Measurements from ENCODE around the gene LUC7L.
"Not testable (repeated sequence)": the region's sequence is repeated elsewhere in the genome, so short reads cannot be mapped to it uniquely, and the experiment has no call there.

LUC7L gene

DNA sequence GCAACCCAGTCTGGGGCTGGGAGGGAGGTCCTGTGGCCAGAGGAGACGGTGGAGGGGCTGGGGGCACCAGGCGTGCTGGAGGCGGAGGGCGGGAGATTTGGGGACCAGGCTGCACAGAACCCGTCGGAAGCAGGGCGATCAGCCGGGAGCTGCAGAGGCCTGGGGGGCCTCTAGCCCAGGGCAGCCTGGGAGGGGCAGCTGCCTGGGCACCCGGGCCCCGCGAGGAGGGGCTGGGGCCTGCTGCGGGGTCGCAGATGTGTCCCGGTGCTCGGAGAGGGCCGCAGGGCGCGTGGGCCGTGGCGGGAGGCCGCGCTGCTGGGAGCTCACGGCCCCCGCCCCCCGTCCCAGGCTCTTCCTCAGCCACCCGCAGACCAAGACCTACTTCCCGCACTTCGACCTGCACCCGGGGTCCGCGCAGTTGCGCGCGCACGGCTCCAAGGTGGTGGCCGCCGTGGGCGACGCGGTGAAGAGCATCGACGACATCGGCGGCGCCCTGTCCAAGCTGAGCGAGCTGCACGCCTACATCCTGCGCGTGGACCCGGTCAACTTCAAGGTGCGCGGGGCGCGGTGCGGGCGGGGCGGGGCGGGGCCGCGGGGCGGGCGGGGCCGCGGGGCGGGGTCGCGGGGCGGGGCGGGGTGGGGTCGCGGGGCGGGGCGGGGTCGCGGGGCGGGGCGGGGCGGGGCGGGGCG is 65.0 kb downstream of the LUC7L start:
- DNase-seq, result not testable (repeated sequence)

- not testable (repeated sequence) for DNase-seq
These were observed 65.6 kb downstream of the LUC7L start for GRCh38 chr16:163696-164095.

DNA sequence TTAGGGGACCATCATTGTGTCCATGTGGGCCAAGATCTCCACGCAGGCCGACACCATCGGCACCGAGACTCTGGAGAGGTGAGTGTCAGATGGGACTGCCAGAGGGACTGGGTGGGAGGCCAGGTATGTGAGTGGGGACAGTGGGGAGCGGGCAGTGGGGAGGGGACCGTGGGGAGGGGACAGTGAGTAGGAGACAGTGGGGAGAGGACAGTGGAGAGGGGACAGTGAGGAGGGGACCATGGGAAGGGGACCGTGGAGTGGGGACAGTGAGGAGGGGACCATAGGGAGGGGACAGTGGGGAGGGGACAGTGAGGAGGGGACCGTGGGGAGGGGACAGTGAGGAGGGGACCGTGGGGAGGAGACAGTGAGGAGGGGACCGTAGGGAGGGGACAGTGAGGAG is 66.1 kb downstream of the LUC7L start:
- DNase-seq, result not testable (repeated sequence)

GRCh38 chr16:162271-162991 is 66.8 kb downstream of the LUC7L start:
- no peak for DNase-seq

- no peak for DNase-seq
These were observed 68.5 kb downstream of the LUC7L start for GRCh38 chr16:160691-161190.

GRCh38 chr16:160242-160641 is 69.0 kb downstream of the LUC7L start:
- not testable (repeated sequence) for DNase-seq

DNA sequence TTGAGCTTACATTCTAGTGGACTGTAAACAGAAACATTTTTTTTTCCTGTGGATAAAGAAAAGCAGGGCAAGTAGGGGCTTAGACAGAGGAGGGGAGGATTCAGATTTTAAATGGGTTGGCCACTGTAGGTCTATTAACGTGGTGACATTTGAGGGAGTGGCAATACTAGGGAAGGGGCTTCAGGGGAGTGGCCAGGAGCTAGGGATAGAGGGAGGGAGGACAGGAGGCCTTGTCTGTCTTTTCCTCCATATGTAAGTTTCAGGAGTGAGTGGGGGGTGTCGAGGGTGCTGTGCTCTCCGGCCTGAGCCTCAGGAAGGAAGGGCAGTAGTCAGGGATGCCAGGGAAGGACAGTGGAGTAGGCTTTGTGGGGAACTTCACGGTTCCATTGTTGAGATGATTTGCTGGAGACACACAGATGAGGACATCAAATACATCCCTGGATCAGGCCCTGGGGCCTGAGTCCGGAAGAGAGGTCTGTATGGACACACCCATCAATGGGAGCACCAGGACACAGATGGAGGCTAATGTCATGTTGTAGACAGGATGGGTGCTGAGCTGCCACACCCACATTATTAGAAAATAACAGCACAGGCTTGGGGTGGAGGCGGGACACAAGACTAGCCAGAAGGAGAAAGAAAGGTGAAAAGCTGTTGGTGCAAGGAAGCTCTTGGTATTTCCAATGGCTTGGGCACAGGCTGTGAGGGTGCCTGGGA is 70.0 kb downstream of the LUC7L start:
- DNase-seq, result no peak

DNA sequence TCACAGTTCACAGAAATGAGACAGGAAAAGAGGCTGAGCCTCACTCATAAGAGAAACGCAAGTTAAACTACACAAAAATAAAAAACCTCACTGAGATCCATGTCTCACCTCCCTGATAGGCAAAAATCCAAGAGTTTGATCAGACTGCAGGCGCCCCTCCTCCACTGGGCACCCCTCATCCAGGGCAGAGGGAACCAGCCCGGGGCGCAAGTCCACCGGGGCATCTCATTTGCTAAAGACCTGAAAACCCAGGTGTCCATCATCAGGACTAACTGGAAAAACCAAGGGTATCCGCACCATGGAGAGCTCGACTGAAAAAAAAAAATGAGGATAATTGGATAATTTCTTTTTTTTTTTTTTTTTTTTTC is 74.2 kb downstream of the LUC7L start:
- no peak for DNase-seq

DNA sequence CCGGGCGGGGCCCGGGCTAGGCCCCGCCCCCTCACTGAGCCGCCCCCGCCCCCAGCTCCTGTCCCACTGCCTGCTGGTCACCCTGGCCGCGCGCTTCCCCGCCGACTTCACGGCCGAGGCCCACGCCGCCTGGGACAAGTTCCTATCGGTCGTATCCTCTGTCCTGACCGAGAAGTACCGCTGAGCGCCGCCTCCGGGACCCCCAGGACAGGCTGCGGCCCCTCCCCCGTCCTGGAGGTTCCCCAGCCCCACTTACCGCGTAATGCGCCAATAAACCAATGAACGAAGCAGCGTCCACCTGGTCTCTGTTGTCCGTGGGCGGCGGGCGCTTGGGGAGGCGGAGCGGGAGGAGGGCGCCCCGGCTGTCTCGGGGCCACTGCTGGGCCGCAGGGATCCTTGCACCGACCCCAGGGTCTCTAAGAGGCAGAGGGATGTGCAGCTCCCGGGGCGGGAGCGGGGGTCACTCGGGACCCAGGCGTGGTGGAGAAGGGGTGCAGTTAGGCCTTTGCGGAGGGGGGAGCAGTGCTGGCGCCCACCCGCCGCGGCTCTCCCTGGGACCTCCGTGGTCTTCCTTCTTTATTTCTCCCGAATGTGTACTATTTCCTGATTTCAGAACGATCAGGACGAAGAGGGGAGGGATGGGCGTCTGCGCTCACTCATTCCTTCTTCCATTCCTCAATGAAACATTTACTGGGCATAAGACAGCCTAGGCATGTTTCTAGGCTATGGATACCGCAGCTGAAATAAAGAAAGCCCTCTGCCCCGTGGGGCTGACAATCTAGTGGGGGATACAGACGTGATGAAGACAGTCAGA is 74.8 kb downstream of the LUC7L start:
- no peak for DNase-seq

GRCh38 chr16:153550-154216 is 75.6 kb downstream of the LUC7L start:
- not testable (repeated sequence) for DNase-seq

GRCh38 chr16:153129-153521 is 76.1 kb downstream of the LUC7L start:
- DNase-seq, result not testable (repeated sequence)

DNA sequence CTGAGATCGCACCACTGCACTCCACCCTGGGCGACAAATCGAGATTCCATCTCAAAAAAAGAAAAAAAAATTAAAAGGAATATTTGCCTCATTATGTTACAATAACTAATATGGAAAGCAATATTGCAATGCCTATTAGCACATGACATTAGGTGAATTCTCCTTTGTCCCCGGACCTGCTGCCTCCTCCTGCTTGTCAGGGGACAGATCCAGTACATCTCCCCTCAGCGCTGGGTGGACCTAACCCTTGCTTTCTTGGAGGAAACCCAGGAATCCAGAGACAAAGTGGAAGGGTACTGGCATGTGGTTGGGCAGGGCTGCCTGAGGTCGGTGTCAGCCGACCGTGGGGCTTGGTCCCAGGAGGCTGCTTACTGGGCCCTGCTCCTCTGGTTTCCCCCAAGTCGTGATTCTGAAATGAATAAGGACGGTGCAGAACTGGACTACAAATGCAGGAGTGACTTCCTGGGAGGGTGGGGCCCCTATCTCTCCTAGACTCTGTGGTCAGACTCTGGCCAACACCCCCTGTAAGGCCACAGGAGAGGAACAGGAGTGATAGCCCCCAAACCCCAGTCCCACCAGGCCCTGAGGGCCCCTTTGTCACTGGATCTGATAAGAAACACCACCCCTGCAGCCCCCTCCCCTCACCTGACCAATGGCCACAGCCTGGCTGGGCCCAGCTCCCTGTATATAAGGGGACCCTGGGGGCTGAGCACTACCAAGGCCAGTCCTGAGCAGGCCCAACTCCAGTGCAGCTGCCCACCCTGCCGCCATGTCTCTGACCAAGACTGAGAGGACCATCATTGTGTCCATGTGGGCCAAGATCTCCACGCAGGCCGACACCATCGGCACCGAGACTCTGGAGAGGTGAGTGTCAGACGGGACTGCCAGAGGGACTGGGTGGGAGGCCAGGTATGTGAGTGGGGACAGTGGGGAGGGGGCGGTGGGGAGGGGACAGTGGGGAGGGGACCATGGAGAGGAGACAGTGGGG is 76.8 kb downstream of the LUC7L start, which contains the start of gene HBZ:
TSS of gene HBZ (plus strand) at position 504 of the 988 bp plus-strand sequence. CDS start at position 770, 266 bp downstream.
- no peak for DNase-seq

- DNase-seq, result no peak
These were observed 80.1 kb downstream of the LUC7L start for GRCh38 chr16:149024-149660.

GRCh38 chr16:146646-147045 is 82.6 kb downstream of the LUC7L start:
- no peak for DNase-seq

DNA sequence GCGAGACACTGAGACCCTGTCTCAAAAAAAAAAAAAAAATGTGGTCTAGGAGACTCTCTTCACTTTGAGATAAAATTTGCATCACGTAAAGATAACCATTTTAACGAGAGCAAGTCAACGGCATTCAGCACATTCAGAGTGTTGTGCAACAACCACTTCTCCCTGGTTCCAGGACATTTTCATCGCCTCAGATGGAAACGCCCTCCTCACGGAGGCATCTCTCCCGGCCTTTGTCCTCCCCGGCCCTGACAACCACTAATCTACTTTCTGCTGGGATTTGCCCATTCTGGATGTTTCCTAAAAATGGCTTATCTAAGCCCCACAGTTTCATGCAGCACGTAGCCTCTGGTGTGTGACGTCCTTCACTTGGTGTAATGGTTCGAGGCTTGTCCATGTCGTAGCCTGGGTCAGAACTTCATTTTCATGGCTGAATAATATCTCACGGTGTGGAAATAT is 84.4 kb downstream of the LUC7L start:
- no peak for DNase-seq

- no peak for DNase-seq
These were observed 85.8 kb downstream of the LUC7L start for GRCh38 chr16:143456-143855.

GRCh38 chr16:143047-143446 is 86.2 kb downstream of the LUC7L start:
- no peak for DNase-seq

- DNase-seq, result peak; percentile 2
These were observed 86.8 kb downstream of the LUC7L start for GRCh38 chr16:142405-142967.

GRCh38 chr16:140175-140857 is 88.9 kb downstream of the LUC7L start:
- no peak for DNase-seq

Measured in midbrain (tissue), 1 donor.